GM19397 (cell line): ENCODE results near the gene OR2C1.

Experiments used
- ATAC-seq: cut with Tn5 transposase; IDR thresholded peaks from one replicate; pipeline ENCODE4 v1.9.1; 2021; ENCODE audit warnings: mild to moderate bottlenecking, moderate library complexity; ENCODE audit not compliant: unreplicated experiment

The OR2C1 gene

GRCh38 chr16:3389663-3390338 is 34.1 kb downstream of the OR2C1 start:
- no peak for ATAC-seq

GRCh38 chr16:3400446-3400778 is 44.7 kb downstream of the OR2C1 start:
- ATAC-seq: no peak

GRCh38 chr16:3400779-3401688 is 45.3 kb downstream of the OR2C1 start, which contains the start of the genes ZNF174 and ZSCAN32:
TSS of gene ZNF174 (plus strand) at chr16:3401215. CDS start at chr16:3402005, 790 bp downstream.
TSS of gene ZSCAN32 (minus strand) at chr16:3401004. CDS start at chr16:3397557, 3,447 bp downstream.
- ATAC-seq: peak; percentile 96

- ATAC-seq: no peak
These were observed 46.2 kb downstream of the OR2C1 start for GRCh38 chr16:3401719-3402397.
